ENCODE data around the gene ZNF318. TPM values are rescaled to one million over a fixed set of nuclear protein-coding genes. Genes with fewer than 3 reads are reported as not detected.
A peak's percentile ranks its signal among the peaks of the same experiment; 100 is the strongest.
"Not testable (repeated sequence)": the region's sequence is repeated elsewhere in the genome, so short reads cannot be mapped to it uniquely, and the experiment has no call there.

Gene ZNF318
- polyA plus RNA-seq (2013, experiment 1 of 2; ENCODE audit: insufficient read length) = 10.1 TPM
- polyA plus RNA-seq (2013, experiment 2 of 2; ENCODE audit: insufficient read length) = 10.3 TPM

- peak; percentile 99 for DNase-seq
Measured at GRCh38 chr6:43369174-43370002, at the start of gene ZNF318. Gene ZNF318 (minus strand): TSS chr6:43369647. CDS start chr6:43369365, 282 bp downstream.

GRCh38 chr6:43416935-43417334 lies 47.5 kb upstream of the ZNF318 start:
- no peak for DNase-seq

- not testable (repeated sequence) for DNase-seq
Measured at GRCh38 chr6:43415275-43415674, 45.8 kb upstream of the ZNF318 start.

- no peak for DNase-seq
Measured at GRCh38 chr6:43413002-43413401, 43.6 kb upstream of the ZNF318 start.

GRCh38 chr6:43412541-43412940 lies 43.1 kb upstream of the ZNF318 start:
- no peak for DNase-seq

- DNase-seq = not testable (repeated sequence)
Measured at GRCh38 chr6:43410776-43411175, 41.3 kb upstream of the ZNF318 start.

- no peak for DNase-seq
Measured at GRCh38 chr6:43408259-43408658, 38.8 kb upstream of the ZNF318 start.

- no peak for DNase-seq
Measured at GRCh38 chr6:43407296-43407695, 37.8 kb upstream of the ZNF318 start.

- DNase-seq = no peak
Measured at GRCh38 chr6:43405354-43405753, 35.9 kb upstream of the ZNF318 start.

- DNase-seq = no peak
Measured at GRCh38 chr6:43402820-43403219, 33.4 kb upstream of the ZNF318 start.

GRCh38 chr6:43401730-43402129 lies 32.3 kb upstream of the ZNF318 start:
- no peak for DNase-seq

GRCh38 chr6:43399932-43400487 lies 30.6 kb upstream of the ZNF318 start:
- no peak for DNase-seq

GRCh38 chr6:43396408-43397149 lies 27.1 kb upstream of the ZNF318 start:
- DNase-seq = no peak

GRCh38 chr6:43395776-43396175 lies 26.3 kb upstream of the ZNF318 start:
- no peak for DNase-seq

- DNase-seq = no peak
Measured at GRCh38 chr6:43394982-43395381, 25.5 kb upstream of the ZNF318 start.

- DNase-seq = no peak
Measured at GRCh38 chr6:43393602-43394001, 24.2 kb upstream of the ZNF318 start.

GRCh38 chr6:43393133-43393532 lies 23.7 kb upstream of the ZNF318 start:
- DNase-seq = not testable (repeated sequence)

- DNase-seq = no peak
Measured at GRCh38 chr6:43391440-43392031, 22.1 kb upstream of the ZNF318 start.

GRCh38 chr6:43390753-43391439 lies 21.4 kb upstream of the ZNF318 start:
- DNase-seq = not testable (repeated sequence)

- no peak for DNase-seq
Measured at GRCh38 chr6:43389730-43390295, 20.4 kb upstream of the ZNF318 start.

- DNase-seq = no peak
Measured at GRCh38 chr6:43386492-43386891, 17.0 kb upstream of the ZNF318 start.

Measured in fibroblast of skin of scalp (primary cell).